HG02938 (cell line): ENCODE results near the gene CCDC183.
"Not testable (repeated sequence)": the region's sequence is repeated elsewhere in the genome, so short reads cannot be mapped to it uniquely, and the experiment has no call there.

ENCODE experiments used
- ATAC-seq: cut with Tn5 transposase; IDR thresholded peaks from one replicate; pipeline ENCODE4 v1.9.1; 2021; ENCODE audit warnings: mild to moderate bottlenecking, moderate library complexity; ENCODE audit not compliant: unreplicated experiment

CCDC183 gene

DNA sequence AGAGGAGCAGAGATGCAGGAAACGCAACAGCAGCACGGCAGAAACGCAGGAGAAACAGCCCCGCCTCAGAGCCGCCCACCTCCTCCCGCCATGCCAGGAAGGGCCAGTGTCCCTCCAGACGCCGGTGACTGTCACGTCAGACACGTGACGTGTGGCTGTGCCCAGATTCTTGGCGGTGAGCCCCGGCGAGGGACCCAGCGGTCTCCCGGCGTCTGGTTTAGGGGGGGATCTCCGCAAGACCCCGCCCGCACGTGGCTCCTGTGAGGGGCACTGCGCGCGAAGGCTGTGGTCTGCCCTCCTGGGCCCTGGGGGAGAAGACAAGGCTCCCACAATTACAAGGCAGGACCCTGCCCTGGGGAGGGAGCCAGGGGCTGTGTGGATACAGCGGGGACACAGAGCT, 35.7 kb upstream of the CCDC183 start:
- no peak for ATAC-seq

DNA sequence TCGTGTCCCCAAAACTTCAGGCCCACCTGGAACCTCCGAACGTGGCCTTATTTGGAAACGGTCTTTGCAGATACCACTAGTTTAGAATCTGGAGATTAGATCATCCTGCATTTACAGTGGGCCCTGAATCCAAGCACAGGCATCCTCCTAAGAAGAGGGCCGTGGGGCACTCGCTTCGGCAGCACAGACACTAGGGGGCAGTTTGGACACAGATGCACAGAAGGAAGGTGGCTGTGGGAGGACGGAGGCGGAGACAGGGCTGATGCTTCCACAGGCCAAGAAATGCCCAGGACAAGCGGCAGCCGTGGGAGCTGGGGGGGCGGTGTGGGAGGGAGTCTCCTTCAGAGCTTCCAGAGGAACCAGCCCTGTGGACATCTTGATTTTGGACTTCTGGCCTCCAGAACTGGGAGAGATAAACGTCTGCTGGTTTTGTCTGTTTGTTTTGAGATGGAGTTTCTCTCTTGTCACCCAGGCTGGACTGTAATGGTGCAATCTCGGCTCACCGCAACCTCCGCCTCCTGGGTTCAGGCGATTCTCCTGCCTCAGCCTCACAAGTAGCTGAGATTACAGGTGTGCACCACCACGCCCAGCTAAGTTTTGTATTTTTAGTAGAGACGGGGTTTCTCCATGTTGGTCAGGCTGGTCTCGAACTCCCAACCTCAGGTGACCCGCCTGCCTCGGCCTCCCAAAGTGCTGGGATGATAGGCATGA, 35.1 kb upstream of the CCDC183 start:
- not testable (repeated sequence) for ATAC-seq

DNA sequence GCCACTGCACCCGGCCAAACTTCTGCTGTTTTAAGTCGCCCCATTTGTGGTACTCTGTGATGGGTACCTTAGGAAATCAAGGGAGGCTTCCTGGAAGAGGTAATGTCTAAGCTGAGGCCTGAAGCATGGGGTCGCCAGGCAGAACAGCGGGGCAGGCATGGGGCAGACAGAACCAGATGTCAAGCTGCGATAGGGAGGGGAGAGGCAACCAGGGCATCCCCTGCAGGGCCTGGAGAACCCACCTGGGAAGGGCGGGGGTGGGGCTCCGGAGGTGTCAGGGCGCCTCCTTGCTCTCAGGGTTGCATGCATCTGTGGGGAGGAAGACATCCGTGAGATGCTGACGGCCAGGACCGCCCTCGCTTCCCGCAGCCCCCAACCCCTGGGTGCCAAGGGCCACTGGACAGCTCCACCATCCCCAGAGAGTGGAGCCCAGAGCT, 34.6 kb upstream of the CCDC183 start:
- no peak for ATAC-seq

DNA sequence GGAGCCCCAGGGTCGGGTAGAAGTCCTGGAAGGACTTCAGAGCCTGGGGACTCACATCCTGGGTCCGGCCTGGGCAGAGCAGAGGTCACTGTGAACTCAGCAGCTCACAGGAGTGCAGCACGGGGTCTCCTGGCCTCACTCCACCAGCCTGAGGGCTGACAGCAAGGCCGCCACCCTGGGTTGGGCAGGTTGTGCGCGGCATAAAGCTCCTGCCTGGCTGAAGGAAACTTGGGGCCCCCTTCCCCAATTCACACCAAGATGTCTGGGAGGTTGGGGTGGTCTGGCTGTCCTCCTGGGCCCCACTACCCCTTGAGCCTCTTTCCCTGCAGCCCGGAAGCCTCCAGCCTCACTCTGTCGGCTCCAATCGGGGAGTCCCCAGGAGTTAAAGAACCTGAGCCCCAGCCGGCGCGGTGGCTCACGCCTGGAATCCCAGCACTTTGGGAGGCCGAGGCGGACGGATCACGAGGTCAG, 33.9 kb upstream of the CCDC183 start:
- no peak for ATAC-seq

DNA sequence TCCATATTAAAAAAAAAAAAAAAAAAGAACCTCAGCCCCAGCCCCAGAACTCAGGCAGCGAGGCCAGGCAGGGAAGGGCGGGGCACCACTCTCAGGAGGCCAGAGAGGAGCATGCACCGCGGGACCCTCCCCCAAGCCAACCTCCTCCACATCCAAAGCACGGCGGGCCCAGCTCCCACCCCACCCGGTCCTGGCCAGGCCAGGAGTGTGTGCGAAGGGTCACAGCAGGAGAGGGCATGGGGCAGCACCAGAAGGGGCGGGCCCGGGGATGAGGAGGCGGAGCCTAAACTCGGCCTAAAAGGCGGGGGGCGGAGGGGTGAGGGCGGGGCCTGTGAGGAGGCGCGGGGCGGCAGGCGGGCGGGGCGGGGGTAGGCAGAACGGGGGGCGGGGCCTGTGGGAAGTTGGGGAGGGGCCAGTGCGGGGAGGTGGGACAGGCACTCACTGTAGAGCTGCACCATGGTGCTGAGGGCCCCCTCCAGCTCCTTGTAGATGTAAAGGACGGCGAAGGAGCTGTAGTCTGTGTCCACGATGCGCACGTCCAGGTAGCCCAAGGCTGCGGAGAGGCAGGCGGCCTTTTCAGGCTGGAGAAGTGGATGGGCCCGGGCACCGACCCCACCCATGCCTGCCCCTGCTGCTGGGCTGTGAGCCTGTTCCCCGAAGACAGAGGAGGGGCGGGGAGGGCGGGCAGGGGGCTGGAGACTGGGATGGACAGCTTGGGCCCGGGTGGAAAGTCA, 33.1 kb upstream of the CCDC183 start:
- no peak for ATAC-seq

DNA sequence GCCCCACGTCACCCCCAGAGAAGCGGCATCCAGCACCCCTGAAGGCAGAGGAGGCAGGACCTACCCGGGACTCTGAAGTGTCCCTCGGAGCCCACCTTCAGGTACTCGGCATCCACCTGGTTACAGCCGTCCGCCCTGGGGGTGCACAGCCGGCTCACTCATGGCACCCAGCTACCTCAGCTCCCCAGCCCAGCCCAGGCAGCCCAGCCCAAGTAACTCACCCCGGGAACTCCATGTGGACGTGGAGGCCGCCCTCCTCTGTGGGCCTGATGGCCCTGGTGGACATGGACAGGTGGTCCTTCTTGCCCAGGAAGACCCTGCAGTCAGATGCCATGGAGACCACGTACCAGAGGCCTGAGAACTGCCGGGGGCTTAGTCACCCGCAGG, 32.5 kb upstream of the CCDC183 start:
- ATAC-seq = no peak

DNA sequence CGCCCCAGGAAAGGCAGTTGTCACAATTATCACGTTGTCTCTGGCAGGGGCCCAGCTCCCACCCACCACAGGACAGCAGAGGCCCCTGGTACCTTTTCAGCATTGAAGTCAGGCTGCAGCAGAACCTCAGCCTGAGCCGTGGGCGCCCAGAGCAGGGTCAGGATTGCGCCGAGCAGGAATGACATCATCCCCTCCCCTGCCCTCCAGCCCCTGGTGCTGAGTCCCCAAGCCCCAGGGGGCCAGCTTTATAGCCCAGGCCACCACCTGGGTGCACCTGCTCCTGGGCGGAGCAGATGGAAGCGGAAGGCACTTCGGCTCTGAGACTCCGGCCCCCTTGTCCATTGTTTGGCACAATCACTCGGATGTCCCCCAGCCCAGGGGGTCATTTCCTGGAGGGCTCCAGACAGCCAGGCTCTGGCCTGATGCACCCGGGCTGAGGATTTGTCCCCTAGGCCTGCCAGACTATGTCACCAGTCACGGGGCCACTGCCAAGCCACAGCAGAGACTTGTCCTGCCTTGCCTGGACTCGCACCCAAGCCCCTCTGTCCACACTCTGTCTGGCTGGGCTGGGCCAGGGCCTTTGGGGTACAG, 31.7 kb upstream of the CCDC183 start, which contains the start of gene LCN15:
Gene LCN15 (minus strand): TSS at position 218 of the 591 bp plus-strand sequence. CDS start 30 bp downstream, at position 188.
- ATAC-seq = no peak

DNA sequence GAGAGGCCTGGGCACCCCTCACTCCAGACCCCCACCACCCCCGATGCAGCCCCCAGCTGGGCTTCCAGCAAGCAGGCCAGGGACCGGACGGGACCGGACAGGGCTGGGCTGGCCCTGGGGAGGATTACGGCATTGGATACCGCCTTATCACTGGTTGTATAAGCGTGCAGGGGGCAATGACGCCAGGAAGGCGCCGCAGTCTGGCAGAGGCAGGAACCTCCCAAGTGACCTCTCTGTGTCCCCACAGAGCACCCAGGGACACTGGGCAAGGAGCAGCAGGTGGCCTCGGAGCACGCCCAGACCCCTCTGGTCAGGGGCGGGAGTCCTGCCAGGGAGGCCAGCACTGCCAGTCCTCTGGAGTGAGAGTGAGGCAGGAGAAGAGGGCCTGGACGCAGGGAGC, 31.1 kb upstream of the CCDC183 start:
- no peak for ATAC-seq

DNA sequence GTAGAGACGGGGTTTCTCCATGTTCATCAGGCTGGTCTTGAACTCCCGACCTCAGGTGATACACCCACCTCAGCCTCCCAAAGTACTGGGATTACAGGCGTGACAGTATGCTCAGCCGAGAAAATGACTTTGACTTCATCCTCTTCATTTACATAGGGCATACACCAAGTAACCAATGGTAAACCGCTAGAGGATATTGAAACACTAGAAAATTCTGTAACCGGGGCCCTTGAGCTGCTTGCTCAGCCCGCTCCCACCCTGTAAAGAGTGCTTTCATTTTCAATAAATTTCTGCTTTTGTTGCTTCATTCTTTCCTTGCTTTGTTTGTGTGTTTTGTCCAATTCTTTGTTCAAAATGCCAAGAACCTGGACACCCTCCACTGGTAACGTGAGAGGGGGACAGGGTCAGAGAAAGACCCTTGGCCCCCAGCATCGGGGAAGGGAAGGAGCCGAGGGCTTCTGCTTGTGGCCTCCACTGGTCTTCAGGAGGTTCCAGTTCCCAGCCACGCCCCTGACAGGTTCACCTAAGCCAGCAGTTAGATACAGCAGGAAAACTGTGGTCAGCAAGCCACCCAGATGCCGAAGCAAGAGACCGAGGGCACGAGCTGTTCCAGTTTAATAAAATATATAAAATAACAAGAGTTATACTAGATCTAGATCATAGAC, 30.3 kb upstream of the CCDC183 start:
- not testable (repeated sequence) for ATAC-seq

DNA sequence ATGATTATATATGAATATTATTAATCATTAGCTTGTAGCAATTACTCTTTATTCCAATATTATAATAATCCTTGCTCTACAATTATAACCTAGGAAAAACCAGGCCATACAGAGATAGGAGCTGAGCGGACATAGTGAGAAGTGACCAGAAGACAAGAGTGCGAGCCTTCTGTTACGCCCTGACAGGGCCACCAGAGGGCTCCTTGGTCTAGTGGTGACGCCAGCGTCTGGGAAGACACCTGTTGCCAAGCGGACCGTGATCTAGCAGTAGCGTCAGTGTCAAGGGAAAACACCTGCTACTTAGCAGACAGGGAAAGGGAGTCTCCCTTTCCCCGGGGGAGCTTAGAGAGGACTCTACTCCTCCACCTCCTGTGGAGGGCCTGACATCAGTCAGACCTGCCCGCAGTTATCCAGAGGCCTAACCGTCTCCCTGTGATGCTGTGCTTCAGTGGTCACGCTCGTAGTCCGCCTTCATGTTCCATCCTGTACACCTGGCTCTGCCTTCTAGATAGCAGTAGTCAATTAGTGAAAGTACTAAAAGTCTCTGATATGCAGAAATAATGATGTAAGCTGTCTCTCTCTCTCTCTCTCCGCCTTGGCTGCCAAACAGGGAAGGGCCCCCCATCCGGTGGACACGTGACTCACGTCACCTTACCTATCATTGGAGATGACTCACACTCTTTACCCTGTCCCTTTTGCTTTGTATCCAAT, 29.6 kb upstream of the CCDC183 start:
- not testable (repeated sequence) for ATAC-seq

DNA sequence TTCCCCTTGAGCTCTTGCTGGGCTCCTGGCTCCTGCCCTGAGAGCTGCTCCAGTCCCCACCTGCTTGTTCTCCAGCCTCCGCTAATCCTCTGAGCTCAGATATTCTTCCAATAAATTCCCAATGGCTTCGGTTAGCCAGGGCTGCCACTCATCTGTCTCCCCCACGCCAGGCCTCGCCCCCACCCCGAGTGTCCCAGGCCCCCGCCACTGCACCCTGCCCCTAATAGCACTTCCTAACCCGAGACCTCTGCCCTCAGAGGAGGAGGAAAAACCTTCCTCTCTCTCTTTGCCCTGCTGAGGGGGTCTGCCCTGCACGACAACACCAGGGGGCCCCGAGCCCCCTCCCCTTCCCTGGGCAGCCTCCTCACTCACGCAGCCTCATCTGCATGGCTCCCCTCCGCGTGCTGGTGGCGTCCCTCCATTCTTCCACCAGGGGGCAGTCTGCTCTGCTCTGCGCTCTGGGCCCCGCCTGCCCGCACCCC, 26.4 kb upstream of the CCDC183 start:
- no peak for ATAC-seq

DNA sequence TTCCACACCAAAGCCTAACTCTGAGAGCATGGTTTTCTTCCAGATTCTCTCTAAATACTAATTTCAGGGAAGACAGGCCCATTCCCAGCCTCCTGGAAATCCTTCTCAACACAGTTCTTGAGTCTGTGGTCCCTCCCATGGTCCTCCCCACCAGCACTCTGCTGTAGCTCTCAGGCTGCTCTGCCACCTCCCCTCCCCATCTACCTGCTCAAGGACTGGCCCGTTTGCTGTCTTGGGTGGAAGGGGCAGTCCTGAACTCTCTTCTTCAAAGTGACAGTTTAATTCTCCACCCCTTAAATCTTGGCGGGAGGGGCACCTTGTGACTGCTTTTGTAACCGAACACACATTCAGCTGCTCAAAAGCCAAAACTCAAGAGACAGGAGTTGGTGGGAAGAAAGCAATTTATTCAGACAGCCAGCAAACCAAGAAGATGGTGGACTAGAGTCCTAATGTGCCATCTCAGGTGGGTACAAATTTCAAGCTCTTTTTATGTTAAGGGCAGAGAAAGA, 24.2 kb upstream of the CCDC183 start:
- no peak for ATAC-seq

DNA sequence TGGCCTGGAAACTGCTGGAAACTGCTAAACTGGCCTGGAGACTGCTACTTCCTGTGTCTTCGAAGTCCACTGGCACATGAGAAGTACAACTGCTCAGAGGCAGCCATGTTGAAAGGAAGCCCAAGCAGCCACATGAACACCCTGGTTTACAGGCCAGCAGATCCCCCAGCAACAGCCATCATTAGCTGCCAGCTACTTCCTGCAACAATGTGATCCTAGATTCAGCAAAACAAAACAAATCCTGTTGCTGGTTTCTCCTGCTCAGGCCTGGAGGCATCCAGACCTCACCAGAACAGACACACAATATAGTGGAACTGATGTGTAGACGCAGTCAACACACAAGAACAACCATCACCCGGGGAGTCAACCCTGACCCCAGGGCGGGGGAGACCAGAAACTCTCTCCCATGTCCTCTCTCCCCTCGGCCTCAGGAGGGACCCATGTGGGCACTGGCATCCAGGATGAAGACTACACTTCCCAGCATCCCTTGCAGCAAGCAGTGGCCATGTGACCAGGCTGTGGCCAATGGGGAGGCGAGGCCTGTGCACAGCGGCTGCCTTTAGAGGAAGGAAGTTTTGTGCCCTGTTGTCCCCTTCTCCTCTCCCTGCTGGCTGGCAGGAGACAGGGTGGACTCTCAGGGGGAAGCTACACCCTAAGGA, 22.6 kb upstream of the CCDC183 start:
- ATAC-seq = no peak

DNA sequence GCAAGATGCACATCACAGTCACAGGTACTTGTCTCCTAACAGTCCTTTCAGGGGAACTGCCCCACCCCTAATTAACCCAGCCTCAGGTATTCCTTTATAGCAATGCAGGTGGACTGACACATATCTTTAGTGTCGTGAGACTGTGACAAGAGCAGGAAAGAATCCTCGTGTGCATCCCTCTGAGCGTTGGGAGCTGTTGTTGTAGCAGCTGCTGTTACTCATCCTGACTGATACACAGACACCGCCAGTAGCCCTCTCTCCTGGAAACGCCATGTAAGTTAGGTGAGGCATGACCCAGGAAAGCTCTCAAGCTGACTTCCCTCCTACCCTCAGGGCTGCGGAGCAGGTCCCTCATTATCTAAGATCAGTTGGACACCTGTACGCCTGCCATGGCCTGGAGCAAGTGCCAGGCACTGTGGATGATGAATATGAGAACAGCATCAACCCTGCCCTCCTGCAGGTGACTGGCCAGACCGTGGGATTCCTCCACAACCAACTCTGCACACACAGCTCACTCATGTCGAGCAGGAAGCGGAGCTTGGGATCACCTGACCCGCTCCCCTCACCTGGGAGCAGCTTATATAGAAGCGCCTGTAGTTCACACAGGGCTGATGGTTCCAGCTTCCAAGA, 21.6 kb upstream of the CCDC183 start:
- ATAC-seq = no peak

DNA sequence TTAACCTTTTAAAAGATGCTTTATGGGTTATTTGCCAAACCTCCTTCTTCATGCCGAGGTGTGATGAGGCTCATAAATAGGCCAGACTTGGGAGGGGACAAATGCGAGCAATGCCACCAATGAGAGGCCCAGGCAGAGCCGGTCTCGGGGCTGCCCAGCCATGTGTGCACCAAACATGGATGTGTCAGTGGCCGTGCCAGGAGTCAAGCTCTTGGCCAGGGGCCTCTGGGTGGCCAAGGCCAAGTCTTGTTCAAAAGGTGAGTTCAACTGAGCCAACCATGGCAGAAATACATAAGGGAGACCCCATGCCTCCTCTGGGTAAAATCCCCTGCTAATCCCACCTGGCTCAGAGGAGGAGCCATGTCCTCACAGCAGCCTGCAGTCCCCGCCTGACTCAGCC, 20.9 kb upstream of the CCDC183 start:
- ATAC-seq = no peak

DNA sequence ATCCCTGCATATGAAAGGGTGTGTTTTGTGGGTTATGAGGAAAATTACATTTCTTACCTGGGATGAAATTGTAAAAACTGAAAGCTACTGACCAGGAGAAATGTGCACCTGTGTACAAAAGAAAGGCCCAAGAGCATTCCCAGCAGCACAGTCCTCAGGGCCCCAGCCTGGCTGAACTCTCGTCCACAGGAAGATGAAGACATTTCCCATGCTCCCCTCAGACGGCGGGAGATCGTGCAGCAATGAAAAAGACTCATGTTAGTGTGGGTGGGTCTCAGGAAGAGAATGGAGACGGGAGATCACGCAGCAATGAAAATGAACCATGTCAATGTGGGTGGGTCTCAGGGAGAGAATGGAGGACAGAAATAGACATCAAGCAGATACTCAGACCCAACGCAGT, 19.2 kb upstream of the CCDC183 start:
- no peak for ATAC-seq

DNA sequence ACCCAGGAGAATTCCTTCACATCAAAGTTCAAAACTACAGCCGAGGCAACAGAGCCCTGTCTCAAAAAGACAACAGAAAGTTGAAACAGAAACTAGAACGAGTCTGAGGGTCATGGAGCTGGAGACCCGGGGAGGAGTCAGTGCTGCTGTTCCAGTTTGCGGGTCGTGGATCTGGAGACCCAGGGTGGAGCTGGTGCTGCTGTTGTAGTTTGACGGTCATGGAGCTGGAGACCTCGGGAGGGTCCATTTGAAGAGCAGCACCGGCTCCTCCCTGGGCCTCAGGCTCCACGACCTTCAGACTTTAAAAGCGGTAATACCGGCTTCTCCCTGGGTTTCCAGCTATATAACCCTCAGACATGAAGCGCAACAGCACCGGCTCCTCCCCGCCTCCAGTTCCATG, 18.8 kb upstream of the CCDC183 start:
- no peak for ATAC-seq

DNA sequence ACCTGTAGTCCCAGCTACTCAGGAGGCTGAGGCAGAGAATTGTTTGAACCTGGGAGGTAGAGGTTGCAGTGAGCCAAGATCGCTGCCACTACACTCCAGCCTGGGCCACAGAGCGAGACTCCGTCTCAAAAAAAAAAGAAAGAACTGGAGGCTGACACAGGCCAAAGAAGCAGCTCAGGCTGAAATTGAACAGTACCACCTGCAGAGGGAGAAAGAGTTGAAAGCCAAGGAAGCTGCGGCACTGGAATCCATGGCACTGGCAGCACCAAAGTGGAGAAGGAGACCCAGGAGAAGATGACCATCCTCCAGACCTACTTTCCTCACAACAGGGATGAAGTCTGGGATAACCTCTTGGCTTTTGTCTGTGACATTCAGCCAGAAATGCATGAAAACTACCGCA, 16.3 kb upstream of the CCDC183 start:
- no peak for ATAC-seq

DNA sequence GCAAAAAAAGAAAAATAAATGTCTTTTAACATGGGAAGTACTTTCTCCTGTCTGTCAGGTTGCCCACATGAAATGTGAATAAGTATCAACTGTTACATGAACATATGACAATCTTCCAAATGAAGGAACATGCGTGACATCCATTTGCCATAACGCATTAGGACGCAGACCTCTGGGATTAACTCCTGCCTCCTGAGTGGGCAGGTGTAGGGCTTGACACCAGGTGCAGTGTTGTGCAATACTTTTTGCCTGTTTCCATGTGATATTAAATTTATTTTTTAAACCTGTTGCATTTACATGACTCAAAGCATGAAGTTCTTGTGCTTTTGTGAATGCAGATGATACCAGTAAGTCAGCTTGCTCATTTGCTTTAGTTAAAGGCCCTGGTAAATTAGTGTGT, 13.7 kb upstream of the CCDC183 start:
- no peak for ATAC-seq
